ENCODE data around the gene MAGEA2B.
"Not testable (repeated sequence)": the region's sequence is repeated elsewhere in the genome, so short reads cannot be mapped to it uniquely, and the experiment has no call there.

- TF ChIP-seq CTCF (conservative IDR thresholded peaks at IDR 0.05; ENCODE audit: low read depth, low read length); MAZ (IDR thresholded peaks at IDR 0.05; ENCODE audit: borderline replicate concordance, low read depth, low read length); RFX5 (IDR thresholded peaks at IDR 0.05; ENCODE audit: low read depth, low read length); NFE2L2 (IDR thresholded peaks at IDR 0.05; ENCODE audit: low read depth, low read length): not testable (repeated sequence)
Observed at GRCh38 chrX:152766562-152766961, 52.1 kb downstream of the MAGEA2B start.
